IMR-90 (cell line): Measurements from ENCODE around the gene RPUSD1. TPM values are rescaled to one million over a fixed set of nuclear protein-coding genes. Genes with fewer than 3 reads are reported as not detected.

ENCODE experiments used
- ATAC-seq: fragments of 200-7000 bp; cut with Tn5 transposase; 2 replicates; pipeline ENCODE4 v1.9.1; 2020; ENCODE audit warnings: low read depth, mild to moderate bottlenecking, moderate library complexity
- BruUV-seq: library from RNA; stranded (reverse); fragments of 400-500 nt; replicated peaks from 2 replicates; lab custom pipeline; 2021; lab: Mats Ljungman, UMichigan
- CTCF ChIA-PET: fragments of 300-600 bp; formaldehyde crosslinking; extraction: SDS; loops from one replicate; lab custom pipeline; 2021; ENCODE audit warnings: antibody characterized with exemption; lab: Yijun Ruan, JAX
- POLR2A ChIA-PET: fragments of 300-600 bp; sonication (Branson Sonifier 250); formaldehyde crosslinking; loops from one replicate; lab custom pipeline; 2022; ENCODE audit warnings: antibody characterized with exemption; ENCODE audit not compliant: unreplicated experiment; lab: Charles Lee
- DNase-seq: peaks from one replicate; pipeline ENCODE4 v3.0.0; 2013
- H2AFZ ChIP-seq: replicated peaks from 2 replicates; pipeline ENCODE3; 2013; ENCODE audit warnings: low read length, mild to moderate bottlenecking; ENCODE audit not compliant: poor library complexity
- H2AK5ac ChIP-seq: 2 replicates; pipeline ENCODE4 v1.6.1; 2013; ENCODE audit warnings: low read depth, low read length, inconsistent platforms
- H2AK9ac ChIP-seq: replicated peaks from 2 replicates; pipeline ENCODE3; 2013; ENCODE audit warnings: mild to moderate bottlenecking, low read depth, low read length, moderate library complexity; ENCODE audit not compliant: poor library complexity
- H2BK120ac ChIP-seq: 2 replicates; pipeline ENCODE4 v1.6.1; 2013; ENCODE audit warnings: low read depth, low read length, inconsistent platforms
- H2BK15ac ChIP-seq: 3 replicates; pipeline ENCODE4 v1.6.1; 2013; ENCODE audit warnings: low read depth, low read length, inconsistent platforms
- H2BK20ac ChIP-seq: 2 replicates; pipeline ENCODE4 v1.6.1; 2013; ENCODE audit warnings: low read depth, mild to moderate bottlenecking, inconsistent platforms, low read length, moderate library complexity
- H2BK5ac ChIP-seq: 2 replicates; pipeline ENCODE4 v1.6.1; 2013; ENCODE audit warnings: mild to moderate bottlenecking, low read depth, low read length, inconsistent platforms; ENCODE audit not compliant: poor library complexity, severe bottlenecking
- H3K14ac ChIP-seq: replicated peaks from 2 replicates; pipeline ENCODE4 v1.6.1; 2013; ENCODE audit warnings: low read depth, low read length, inconsistent platforms
- H3K18ac ChIP-seq: 2 replicates; pipeline ENCODE4 v1.6.1; 2013; ENCODE audit warnings: low read depth, low read length, control low read depth
- H3K23ac ChIP-seq: 2 replicates; pipeline ENCODE4 v1.6.1; 2013; ENCODE audit warnings: low read depth, low read length, inconsistent platforms
- H3K27ac ChIP-seq: 2 replicates; pipeline ENCODE4 v1.5.1; 2013; ENCODE audit warnings: mild to moderate bottlenecking, control low read depth, low read length; ENCODE audit not compliant: insufficient read depth
- H3K27me3 ChIP-seq: 2 replicates; pipeline ENCODE4 v1.6.1; 2013; ENCODE audit warnings: low read length; ENCODE audit not compliant: control insufficient read depth, insufficient read depth
- H3K36me3 ChIP-seq: 2 replicates; pipeline ENCODE4 v1.6.1; 2013; ENCODE audit warnings: low read length, mixed read lengths; ENCODE audit not compliant: control insufficient read depth, insufficient read depth
- H3K4ac ChIP-seq: 2 replicates; pipeline ENCODE4 v1.6.1; 2013; ENCODE audit warnings: low read depth, low read length, inconsistent platforms
- H3K4me1 ChIP-seq: 2 replicates; pipeline ENCODE4 v1.6.1; 2013; ENCODE audit warnings: low read length, mixed read lengths; ENCODE audit not compliant: control insufficient read depth, insufficient read depth
- H3K4me2 ChIP-seq: 2 replicates; pipeline ENCODE4 v1.6.1; 2013; ENCODE audit warnings: low read depth, mild to moderate bottlenecking, control low read depth, low read length, moderate library complexity
- H3K4me3 ChIP-seq: 2 replicates; pipeline ENCODE4 v1.5.1; 2013; ENCODE audit warnings: low read depth, mild to moderate bottlenecking, control low read depth, low read length, moderate library complexity; ENCODE audit not compliant: insufficient read depth
- H3K56ac ChIP-seq: 2 replicates; pipeline ENCODE4 v1.6.1; 2013; ENCODE audit warnings: low read length, inconsistent platforms; ENCODE audit not compliant: insufficient read depth; ENCODE audit errors: extremely low read depth
- H3K79me1 ChIP-seq, 2 experiments: 2 replicates each; pipeline ENCODE4 v1.6.1; 2013; ENCODE audit warnings: low read length in 2 of 2, inconsistent platforms in 1 of 2, low read depth in 1 of 2
- H3K9ac ChIP-seq: 2 replicates; pipeline ENCODE4 v1.6.1; 2013; ENCODE audit warnings: low read depth, low read length, control low read depth
- H3K9me1 ChIP-seq: 2 replicates; pipeline ENCODE4 v1.6.1; 2013; ENCODE audit warnings: low read length, inconsistent platforms; ENCODE audit not compliant: insufficient read depth
- H3K9me3 ChIP-seq: 2 replicates; pipeline ENCODE4 v1.6.1; 2013; ENCODE audit warnings: low read length; ENCODE audit not compliant: control insufficient read depth, insufficient read depth
- H4K20me1 ChIP-seq: 2 replicates; pipeline ENCODE4 v1.6.1; 2013; ENCODE audit warnings: low read length, inconsistent platforms; ENCODE audit not compliant: insufficient read depth
- H4K5ac ChIP-seq: 2 replicates; pipeline ENCODE4 v1.6.1; 2013; ENCODE audit warnings: mild to moderate bottlenecking, low read depth, low read length, control low read depth
- H4K8ac ChIP-seq, 2 experiments: 2 replicates each; pipeline ENCODE4 v1.6.1; 2013; ENCODE audit warnings: low read depth in 2 of 2, low read length in 2 of 2, control low read depth in 1 of 2, inconsistent platforms in 1 of 2
- H4K91ac ChIP-seq: 2 replicates; pipeline ENCODE4 v1.6.1; 2013; ENCODE audit warnings: low read depth, low read length, inconsistent platforms; ENCODE audit not compliant: insufficient read depth
- BHLHE40 ChIP-seq: fragments of 150-350 bp; IDR thresholded peaks from 2 replicates; pipeline ENCODE4 v1.6.1; 2016; ENCODE audit warnings: mild to moderate bottlenecking, low read depth, low read length
- CEBPB ChIP-seq: IDR thresholded peaks from 2 replicates; pipeline ENCODE4 v1.6.1; 2012; ENCODE audit warnings: low read depth, low read length, improper control_type of control experiment
- CHD1 ChIP-seq: IDR thresholded peaks from 2 replicates; pipeline ENCODE4 v1.6.1; 2012; ENCODE audit warnings: low read depth, low read length, improper control_type of control experiment
- FOS ChIP-seq: fragments of 150-350 bp; IDR thresholded peaks from 2 replicates; pipeline ENCODE4 v1.6.1; 2016; ENCODE audit warnings: low read depth, low read length
- MAFK ChIP-seq: IDR thresholded peaks from 2 replicates; pipeline ENCODE4 v1.6.1; 2012; ENCODE audit warnings: low read depth, low read length, improper control_type of control experiment
- MAZ ChIP-seq: IDR thresholded peaks from 2 replicates; pipeline ENCODE4 v1.6.1; 2012; ENCODE audit warnings: low read depth, mild to moderate bottlenecking, low read length, improper control_type of control experiment, moderate library complexity, borderline replicate concordance
- MXI1 ChIP-seq: IDR thresholded peaks from 2 replicates; pipeline ENCODE4 v1.6.1; 2012; ENCODE audit warnings: low read depth, mild to moderate bottlenecking, low read length, moderate library complexity, borderline replicate concordance
- NFE2L2 ChIP-seq: fragments of 150-350 bp; IDR thresholded peaks from 2 replicates; pipeline ENCODE4 v1.6.1; 2016; ENCODE audit warnings: low read depth, mild to moderate bottlenecking, low read length
- POLR2A ChIP-seq: IDR thresholded peaks from 2 replicates; pipeline ENCODE4 v1.6.1; 2012; ENCODE audit warnings: mild to moderate bottlenecking, low read depth, low read length
- RAD21 ChIP-seq: IDR thresholded peaks from 2 replicates; pipeline ENCODE4 v1.6.1; 2012; ENCODE audit warnings: low read length, improper control_type of control experiment
- RCOR1 ChIP-seq: IDR thresholded peaks from 2 replicates; pipeline ENCODE4 v1.6.1; 2012; ENCODE audit warnings: mild to moderate bottlenecking, low read length, improper control_type of control experiment; ENCODE audit not compliant: insufficient replicate concordance
- RFX5 ChIP-seq: IDR thresholded peaks from 2 replicates; pipeline ENCODE4 v1.8.0; 2012; ENCODE audit warnings: low read depth, mild to moderate bottlenecking, low read length, moderate library complexity
- SMC3 ChIP-seq: fragments of 150-350 bp; IDR thresholded peaks from 2 replicates; pipeline ENCODE4 v1.6.1; 2016; ENCODE audit warnings: low read depth, mild to moderate bottlenecking, antibody characterized with exemption, low read length, moderate library complexity
- WGBS, 2 experiments: methylation state at CpG; one replicate each; pipeline versions ENCODE4 v1.1.5 to v1.1.7; 2013; ENCODE audit warnings: missing lambda C conversion rate in 2 of 2; ENCODE audit not compliant: insufficient read length in 1 of 2; ENCODE audit errors: extremely low coverage in 2 of 2; 5-methylcytosine and 5-hydroxymethylcytosine counted together
- dilution Hi-C: fragments of 300-500 bp; cut with HindIII; formaldehyde crosslinking; loops from one replicate; pipeline ENCODE4 v1.14.3; 2018; ENCODE audit warnings: low sequenced_read_pairs; ENCODE audit not compliant: unreplicated experiment
- in situ Hi-C: fragments of 300-500 bp; cut with MboI; formaldehyde crosslinking; loops from 3 replicates; pipeline ENCODE4 v1.14.3; 2019; ENCODE audit warnings: low sequenced_read_pairs, inconsistent platforms, mixed read lengths
- intact Hi-C: fragments of 100-400 bp; cut with micrococcal nuclease; formaldehyde crosslinking; loops from 2 replicates; pipeline ENCODE4 v1.10.0; 2022
- polyA plus RNA-seq, 3 experiments: library from polyadenylated mRNA; depleted of rRNA; stranded (reverse); fragments of >200 nt; gene quantifications; 2 replicates each; pipeline ENCODE4 v1.2.3, GENCODE V29; 2012; ENCODE audit warnings: low replicate concordance in 1 of 3
- total RNA-seq: library from RNA; depleted of rRNA; stranded (reverse); fragments of >200 nt; gene quantifications from 2 replicates; pipeline ENCODE4 v1.2.3, GENCODE V29; 2012
- TF ChIP-seq, protein P1 (sequence below): conservative IDR thresholded peaks from 2 replicates; pipeline ENCODE4 v1.5.1; 2012; ENCODE audit warnings: mild to moderate bottlenecking, low read depth, low read length, improper control_type of control experiment
- TF ChIP-seq, protein P2 (sequence below): fragments of 150-350 bp; IDR thresholded peaks from 2 replicates; pipeline ENCODE4 v1.6.1; 2017; ENCODE audit warnings: mild to moderate bottlenecking, antibody characterized with exemption, low read length, low read depth
- TF ChIP-seq, protein P3 (sequence below): fragments of 150-350 bp; IDR thresholded peaks from 2 replicates; pipeline ENCODE4 v1.6.1; 2016; ENCODE audit warnings: low read depth, mild to moderate bottlenecking, low read length, moderate library complexity, borderline replicate concordance

Gene RPUSD1
- total and polyA plus RNA-seq, 2 of the 4 experiments (the other 2 are of a cell fraction) = 13.1 to 32.3 TPM

DNA sequence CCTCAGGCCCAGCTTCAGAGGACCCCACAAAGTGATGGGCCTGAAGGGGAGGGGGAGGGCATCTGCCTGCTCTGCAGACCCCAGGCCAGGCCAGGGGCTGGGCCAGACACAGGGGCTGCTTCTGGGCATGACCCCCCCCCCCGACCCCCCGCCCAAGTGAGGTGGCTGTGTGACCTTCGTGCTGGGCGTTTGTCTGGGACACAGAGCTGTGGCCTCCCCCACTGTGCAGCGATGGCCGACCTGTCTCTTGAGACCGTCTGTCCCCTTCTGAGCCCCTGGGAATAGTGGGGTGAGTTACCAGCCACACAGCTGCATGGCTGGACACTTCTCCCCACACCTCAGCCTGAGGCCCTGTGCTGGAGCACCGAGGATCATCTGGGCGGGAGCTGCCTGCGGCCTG lies 47.2 kb upstream of the RPUSD1 start:
- H3K18ac ChIP-seq = no peak overlapping the region
- no TSS peak for BruUV-seq
- no peak overlapping the region for H2AK9ac ChIP-seq
- H3K79me1 ChIP-seq = no peaks in the 10 kb centered on the region
- no peak overlapping the region for H3K4me2 ChIP-seq
- ATAC-seq = no peak
- no peak overlapping the region for H3K14ac ChIP-seq
- H2BK20ac ChIP-seq = no peak overlapping the region
- H4K8ac ChIP-seq = no peak overlapping the region
- CTCF ChIA-PET = no interaction called here
- no peak overlapping the region for H2AFZ ChIP-seq
- no peak overlapping the region for H2AK5ac ChIP-seq
- intact Hi-C loops = no loop called here
- H2BK5ac ChIP-seq = no peak overlapping the region
- in situ Hi-C loops = no loop called here
- no peaks in the 10 kb centered on the region for H3K9me1 ChIP-seq
- DNase-seq = no peak
- no peak overlapping the region for H4K5ac ChIP-seq
- H3K23ac ChIP-seq = no peak overlapping the region
- H2BK120ac ChIP-seq = no peak overlapping the region
- H3K27ac ChIP-seq = no peak overlapping the region
- dilution Hi-C loops = no loop called here
- no peak overlapping the region for H3K56ac ChIP-seq
- H2BK15ac ChIP-seq = no peak overlapping the region
- POLR2A ChIA-PET = interaction anchor here (0.7 kb wide), 1 partner anchor 8 kb away, joined by 6 read pairs; no protein-coding TSS in a partner anchor
- no peaks in the 10 kb centered on the region for H3K36me3 ChIP-seq
- no peak overlapping the region for H4K91ac ChIP-seq
- no peak overlapping the region for H3K4me3 ChIP-seq
- no peak overlapping the region for H3K4ac ChIP-seq
- H3K27me3 ChIP-seq = no peaks in the 10 kb centered on the region; the same call in 1 of the 2 replicates
- H3K9me3 ChIP-seq = peaks cover 23% of the 10 kb centered on the region
- no peak overlapping the region for H3K9ac ChIP-seq
- H4K20me1 ChIP-seq = no peaks in the 10 kb centered on the region
- WGBS, 2 experiments = no CpG with 5 or more reads among the region's 10 CpGs
- no peaks in the 10 kb centered on the region for H3K4me1 ChIP-seq
- TF ChIP-seq SMC3 (no peak), CEBPB (no peak), CHD1 (no peak), BHLHE40 (no peak), MAZ (no peak), POLR2A (no peak), RCOR1 (no peak), MXI1 (no peak), MAFK (no peak), FOS (no peak), NFE2L2 (no peak), RAD21 (no peak), RFX5 (no peak)
- TF ChIP-seq, protein P1, sequence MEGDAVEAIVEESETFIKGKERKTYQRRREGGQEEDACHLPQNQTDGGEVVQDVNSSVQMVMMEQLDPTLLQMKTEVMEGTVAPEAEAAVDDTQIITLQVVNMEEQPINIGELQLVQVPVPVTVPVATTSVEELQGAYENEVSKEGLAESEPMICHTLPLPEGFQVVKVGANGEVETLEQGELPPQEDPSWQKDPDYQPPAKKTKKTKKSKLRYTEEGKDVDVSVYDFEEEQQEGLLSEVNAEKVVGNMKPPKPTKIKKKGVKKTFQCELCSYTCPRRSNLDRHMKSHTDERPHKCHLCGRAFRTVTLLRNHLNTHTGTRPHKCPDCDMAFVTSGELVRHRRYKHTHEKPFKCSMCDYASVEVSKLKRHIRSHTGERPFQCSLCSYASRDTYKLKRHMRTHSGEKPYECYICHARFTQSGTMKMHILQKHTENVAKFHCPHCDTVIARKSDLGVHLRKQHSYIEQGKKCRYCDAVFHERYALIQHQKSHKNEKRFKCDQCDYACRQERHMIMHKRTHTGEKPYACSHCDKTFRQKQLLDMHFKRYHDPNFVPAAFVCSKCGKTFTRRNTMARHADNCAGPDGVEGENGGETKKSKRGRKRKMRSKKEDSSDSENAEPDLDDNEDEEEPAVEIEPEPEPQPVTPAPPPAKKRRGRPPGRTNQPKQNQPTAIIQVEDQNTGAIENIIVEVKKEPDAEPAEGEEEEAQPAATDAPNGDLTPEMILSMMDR = no peak
- TF ChIP-seq, protein P2, sequence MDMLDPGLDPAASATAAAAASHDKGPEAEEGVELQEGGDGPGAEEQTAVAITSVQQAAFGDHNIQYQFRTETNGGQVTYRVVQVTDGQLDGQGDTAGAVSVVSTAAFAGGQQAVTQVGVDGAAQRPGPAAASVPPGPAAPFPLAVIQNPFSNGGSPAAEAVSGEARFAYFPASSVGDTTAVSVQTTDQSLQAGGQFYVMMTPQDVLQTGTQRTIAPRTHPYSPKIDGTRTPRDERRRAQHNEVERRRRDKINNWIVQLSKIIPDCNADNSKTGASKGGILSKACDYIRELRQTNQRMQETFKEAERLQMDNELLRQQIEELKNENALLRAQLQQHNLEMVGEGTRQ = no peak
- TF ChIP-seq, protein P3, sequence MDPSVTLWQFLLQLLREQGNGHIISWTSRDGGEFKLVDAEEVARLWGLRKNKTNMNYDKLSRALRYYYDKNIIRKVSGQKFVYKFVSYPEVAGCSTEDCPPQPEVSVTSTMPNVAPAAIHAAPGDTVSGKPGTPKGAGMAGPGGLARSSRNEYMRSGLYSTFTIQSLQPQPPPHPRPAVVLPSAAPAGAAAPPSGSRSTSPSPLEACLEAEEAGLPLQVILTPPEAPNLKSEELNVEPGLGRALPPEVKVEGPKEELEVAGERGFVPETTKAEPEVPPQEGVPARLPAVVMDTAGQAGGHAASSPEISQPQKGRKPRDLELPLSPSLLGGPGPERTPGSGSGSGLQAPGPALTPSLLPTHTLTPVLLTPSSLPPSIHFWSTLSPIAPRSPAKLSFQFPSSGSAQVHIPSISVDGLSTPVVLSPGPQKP = no peak
